ENCODE results near the gene PCK1. TPM values are rescaled to one million over a fixed set of nuclear protein-coding genes. Genes with fewer than 3 reads are reported as not detected.
A peak's percentile ranks its signal among the peaks of the same experiment; 100 is the strongest.

PCK1 gene
- total and polyA plus RNA-seq, 7 experiments from 2014 or later: not detected

DNA sequence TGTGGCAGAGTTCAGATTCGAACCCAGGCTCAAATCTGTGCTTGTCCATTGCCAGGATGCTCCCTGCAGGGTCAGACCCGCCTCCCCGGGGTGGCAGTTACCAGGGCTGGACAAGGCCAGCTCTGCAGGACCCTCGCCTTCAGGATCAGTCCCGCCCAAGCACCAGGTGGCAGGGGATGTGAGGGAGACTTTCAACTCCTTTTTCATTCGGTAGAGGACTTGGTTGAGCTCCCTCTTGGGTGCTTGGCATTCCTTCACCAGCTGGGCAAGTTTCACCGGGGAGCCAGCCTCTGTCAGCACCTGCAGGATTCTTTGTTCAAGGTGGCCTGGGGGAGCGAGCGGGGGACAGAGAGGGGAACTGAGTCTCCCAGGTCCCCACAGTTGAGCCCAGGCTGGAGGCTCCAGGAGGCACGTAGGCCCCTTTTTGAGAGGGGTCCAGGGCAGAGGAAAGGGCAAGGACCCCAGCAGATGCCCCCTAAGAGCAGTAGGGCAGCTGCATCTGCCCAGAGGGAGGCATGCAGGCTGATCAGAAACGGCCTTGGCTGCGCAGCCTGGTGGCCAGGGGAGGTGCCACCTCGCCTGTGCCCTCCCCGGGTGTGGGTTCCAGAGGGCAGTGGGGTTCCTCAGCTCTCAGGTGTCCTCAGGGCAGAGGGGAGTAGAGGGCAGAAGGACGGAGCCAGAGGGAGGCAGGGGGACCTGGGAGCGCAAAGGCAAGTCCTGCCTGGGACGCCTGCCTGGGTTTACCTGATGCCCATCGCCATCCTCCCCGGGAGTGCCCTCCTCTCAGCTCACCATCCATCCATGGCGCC is 55.4 kb downstream of the PCK1 start:
- Mint-ChIP-seq H3K36me3 (peaks cover 3 to 17% (median 6%) of the 10 kb centered on the region in 5 donors), H3K4me3 (peak overlapping the region in 3 of 10 donors; percentile 6 to 89 (median 25)), H3K27me3 (peaks cover 0 to 13% (median 0%) of the 10 kb centered on the region in 5 donors), H3K4me1 (peaks cover 31 to 53% (median 48%) of the 10 kb centered on the region in 7 donors), H3K27ac (peak overlapping the region in 3 of 9 donors; percentile 49 to 97 (median 59)), H3K9me3 (peaks cover 0 to 4% (median 0%) of the 10 kb centered on the region in 11 donors)
- ATAC-seq (no peak), DNase-seq (peak in 1 of 9 donors; percentile 19)
- ChIA-PET POLR2A (interaction anchor here (8.2 kb wide), 1 partner anchor 13 kb away, joined by 175 read pairs; no protein-coding TSS in a partner anchor), CTCF (interaction anchor here (0.6 to 1.5 kb wide), 3 partner anchors 13 to 66 kb away, joined by 3 read pairs; no protein-coding TSS in a partner anchor)
- intact Hi-C loops (cut with micrococcal nuclease): loop anchor here (5.0 to 10.0 kb wide), 2 partner anchors 262 to 1276 kb away; partner anchors contain the start of gene RAE1 (in 1 of the 2)
- Histone ChIP-seq H3K4me3 (ENCODE audit: low read length) (no peak overlapping the region), H3K36me3 (ENCODE audit: control insufficient read depth in 2 of 3, insufficient read depth in 3 of 3, low read length in 3 of 3) (peaks cover 11 to 41% (median 26%) of the 10 kb centered on the region in 3 experiments), H3K27ac (ENCODE audit: low read depth, low read length) (no peak overlapping the region), H3K27me3 (ENCODE audit: control insufficient read depth in 2 of 2, insufficient read depth in 2 of 2, low read length in 2 of 2) (no peaks in the 10 kb centered on the region), H3K4me1 (ENCODE audit: control insufficient read depth in 2 of 2, insufficient read depth in 2 of 2, low read length in 2 of 2) (peaks cover 46 to 48% of the 10 kb centered on the region in 2 donors), H3K9me3 (ENCODE audit: control insufficient read depth in 2 of 3, low read length in 3 of 3) (no peaks in the 10 kb centered on the region)

DNA sequence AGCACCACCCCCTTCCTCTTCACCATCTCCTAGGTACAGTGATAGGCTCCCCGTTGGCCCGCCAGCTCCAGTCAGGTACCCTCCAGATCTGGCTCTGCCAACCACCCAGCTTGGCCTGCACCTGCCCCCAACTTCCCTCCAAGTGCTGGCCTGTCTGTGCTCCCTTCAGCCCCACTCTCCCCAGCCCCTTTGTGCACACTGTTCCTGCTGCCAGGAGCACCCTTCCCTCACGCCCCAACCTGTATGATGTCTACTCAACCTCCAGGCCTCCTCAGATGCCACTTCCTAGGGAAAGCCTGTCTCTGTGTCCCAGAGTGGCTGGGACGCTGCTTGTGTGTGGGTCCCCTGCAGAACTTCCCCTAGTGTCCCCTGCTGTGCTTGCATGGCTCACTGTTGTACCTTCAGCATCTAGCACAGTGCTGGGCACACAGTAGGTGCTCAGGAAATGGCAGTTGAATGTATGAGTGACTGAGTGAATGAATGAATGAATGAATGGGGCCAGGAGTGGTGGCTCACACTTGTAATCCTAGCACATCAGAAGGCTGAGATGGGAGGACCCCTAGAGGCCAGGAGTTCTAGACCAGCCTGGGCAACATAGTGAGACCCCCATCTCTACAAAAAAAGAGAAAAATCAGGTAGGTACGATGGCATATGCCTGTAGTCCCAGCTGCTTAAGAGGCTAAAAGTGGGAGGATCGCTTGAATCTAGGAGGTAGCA is 56.3 kb downstream of the PCK1 start:
- no peak overlapping the region for H3K27ac ChIP-seq (ENCODE audit: low read depth, low read length)
- Mint-ChIP-seq H3K27ac (peak overlapping the region in 8 of 9 donors; percentile 25 to 99 (median 96)), H3K9me3 (peaks cover 0 to 4% (median 0%) of the 10 kb centered on the region in 11 donors), H3K36me3 (peaks cover 3 to 17% (median 6%) of the 10 kb centered on the region in 5 donors), H3K4me1 (peaks cover 37 to 62% (median 56%) of the 10 kb centered on the region in 7 donors), H3K27me3 (peaks cover 0 to 14% (median 0%) of the 10 kb centered on the region in 5 donors), H3K4me3 (peak overlapping the region; percentile 29 to 89 (median 56))
- H3K4me3 ChIP-seq (ENCODE audit: low read length): no peak overlapping the region
- H3K36me3 ChIP-seq (ENCODE audit: control insufficient read depth in 2 of 3, insufficient read depth in 3 of 3, low read length in 3 of 3): peaks cover 11 to 34% (median 19%) of the 10 kb centered on the region in 3 experiments
- ATAC-seq (no peak), DNase-seq (no peak)
- H3K4me1 ChIP-seq (ENCODE audit: control insufficient read depth in 2 of 2, insufficient read depth in 2 of 2, low read length in 2 of 2): peaks cover 55 to 57% of the 10 kb centered on the region in 2 donors
- H3K27me3 ChIP-seq (ENCODE audit: control insufficient read depth in 2 of 2, insufficient read depth in 2 of 2, low read length in 2 of 2): no peaks in the 10 kb centered on the region
- ChIA-PET CTCF (interaction anchor here (0.6 to 1.5 kb wide), 7 partner anchors 12 to 1570 kb away, joined by 3 to 6 read pairs (median 4); no protein-coding TSS in a partner anchor), POLR2A (interaction anchor here (1.5 to 8.2 kb wide), 4 partner anchors 9 to 92 kb away, joined by 3 to 175 read pairs (median 12); partner anchors contain the start of gene PMEPA1)
- intact Hi-C loops (cut with micrococcal nuclease): loop anchor here (5.0 to 10.0 kb wide), 2 partner anchors 262 to 1275 kb away; partner anchors contain the start of gene RAE1 (in 1 of the 2)
- no peaks in the 10 kb centered on the region for H3K9me3 ChIP-seq (ENCODE audit: control insufficient read depth in 2 of 3, low read length in 3 of 3)

Other genes starting within 250 kb of the PCK1 start
- not detected for gene SPO11, start 231.3 kb upstream of the PCK1 start, total RNA-seq
- gene SPO11, start 231.3 kb upstream of the PCK1 start, polyA plus RNA-seq: not detected
- 10 to 100 TPM; 31.0 to 41.3 (median 35.2) TPM for gene RAE1, start 209.9 kb upstream of the PCK1 start, total RNA-seq
- 10 to 100 TPM; 47.4 to 65.1 TPM for gene RAE1, start 209.9 kb upstream of the PCK1 start, polyA plus RNA-seq
- 100 to 1,000 TPM in 4 of 5 experiments, 10 to 100 TPM in 1; 70.6 to 260 (median 127) TPM for gene RBM38, start 169.7 kb upstream of the PCK1 start, total RNA-seq
- gene RBM38, start 169.7 kb upstream of the PCK1 start, polyA plus RNA-seq: 100 to 1,000 TPM in 1 of 2 donors, 10 to 100 TPM in 1; 63.0 to 129 TPM
- not detected for gene CTCFL, start 36.0 kb upstream of the PCK1 start, total RNA-seq
- not detected for gene CTCFL, start 36.0 kb upstream of the PCK1 start, polyA plus RNA-seq
- 10 to 100 TPM in 4 of 5 experiments, 1 to 10 TPM in 1; 9.4 to 27.9 (median 14.2) TPM for gene ZBP1, start 59.3 kb downstream of the PCK1 start, total RNA-seq
- gene ZBP1, start 59.3 kb downstream of the PCK1 start, polyA plus RNA-seq: 1 to 10 TPM; 5.9 to 7.2 TPM
- gene PMEPA1, start 148.9 kb downstream of the PCK1 start, total RNA-seq: 1 to 10 TPM in 4 of 5 experiments, under 1 TPM in 1; 0.44 to 10.0 (median 9.0) TPM
- 1 to 10 TPM; 3.1 to 4.0 TPM for gene PMEPA1, start 148.9 kb downstream of the PCK1 start, polyA plus RNA-seq

All from naive thymus-derived CD4-positive, alpha-beta T cell (primary cell).